LNCaP clone FGC (cell line): ENCODE measurements around the gene TFPI.

ENCODE experiments used
- DNase-seq: peaks from one replicate; pipeline ENCODE4 v3.0.0-alpha.2; 2011; ENCODE audit warnings: low read depth
- H3K4me3 ChIP-seq: 2 replicates; pipeline ENCODE4 v1.5.1; 2011; ENCODE audit warnings: mild to moderate bottlenecking, low read depth, low read length, control low read depth
- CTCF ChIP-seq: IDR thresholded peaks from 2 replicates; pipeline ENCODE4 v1.5.1; 2012; ENCODE audit warnings: mild to moderate bottlenecking; ENCODE audit not compliant: control insufficient read depth, insufficient read depth; ENCODE audit errors: extremely low read depth

TFPI gene

GRCh38 chr2:187581125-187581896 lies 27.1 kb upstream of the TFPI start:
- DNase-seq, result no peak
- peak; percentile 49 for TF ChIP-seq CTCF
- no peak overlapping the region for H3K4me3 ChIP-seq

GRCh38 chr2:187580462-187581124 lies 26.4 kb upstream of the TFPI start:
- peak; percentile 45 for TF ChIP-seq CTCF
- H3K4me3 ChIP-seq, result no peak overlapping the region
- no peak for DNase-seq

- no peak overlapping the region for H3K4me3 ChIP-seq
- no peak for TF ChIP-seq CTCF
- DNase-seq, result no peak
These were observed 23.1 kb upstream of the TFPI start for GRCh38 chr2:187577310-187577709.

- no peak for DNase-seq
- H3K4me3 ChIP-seq, result no peak overlapping the region
- no peak for TF ChIP-seq CTCF
These were observed 22.7 kb upstream of the TFPI start for GRCh38 chr2:187576906-187577305.

- no peak for DNase-seq
- H3K4me3 ChIP-seq, result no peak overlapping the region
These were observed 21.5 kb upstream of the TFPI start for GRCh38 chr2:187575751-187576067.

GRCh38 chr2:187574969-187575750 lies 20.9 kb upstream of the TFPI start:
- no peak for DNase-seq
- no peak overlapping the region for H3K4me3 ChIP-seq

More at GRCh38 chr2:187575751-187576067, 21.5 kb upstream of the TFPI start:
- no peak for TF ChIP-seq CTCF

More at GRCh38 chr2:187574969-187575750, 20.9 kb upstream of the TFPI start:
- no peak for TF ChIP-seq CTCF
